Skin epidermis (tissue), 12 donors: ENCODE measurements around the gene EMC1.
"Not testable (repeated sequence)": the region's sequence is repeated elsewhere in the genome, so short reads cannot be mapped to it uniquely, and the experiment has no call there.

ENCODE experiments used
- H3K27ac ChIP-seq, 21 experiments: fragments of 200-600 bp; sonication (generic) in 11 of 21; one replicate each; pipeline ENCODE4 v1.5.0; 2020; ENCODE audit warnings: mild to moderate bottlenecking in 3 of 21, inconsistent platforms in 2 of 21, moderate library complexity in 2 of 21
- H3K4me3 ChIP-seq, 7 experiments: fragments of 200-600 bp; sonication (generic) in 2 of 7; one replicate each; pipeline ENCODE4 v1.5.0; 2020; ENCODE audit warnings: inconsistent platforms in 2 of 7, mild to moderate bottlenecking in 2 of 7, moderate library complexity in 1 of 7

Gene EMC1

DNA sequence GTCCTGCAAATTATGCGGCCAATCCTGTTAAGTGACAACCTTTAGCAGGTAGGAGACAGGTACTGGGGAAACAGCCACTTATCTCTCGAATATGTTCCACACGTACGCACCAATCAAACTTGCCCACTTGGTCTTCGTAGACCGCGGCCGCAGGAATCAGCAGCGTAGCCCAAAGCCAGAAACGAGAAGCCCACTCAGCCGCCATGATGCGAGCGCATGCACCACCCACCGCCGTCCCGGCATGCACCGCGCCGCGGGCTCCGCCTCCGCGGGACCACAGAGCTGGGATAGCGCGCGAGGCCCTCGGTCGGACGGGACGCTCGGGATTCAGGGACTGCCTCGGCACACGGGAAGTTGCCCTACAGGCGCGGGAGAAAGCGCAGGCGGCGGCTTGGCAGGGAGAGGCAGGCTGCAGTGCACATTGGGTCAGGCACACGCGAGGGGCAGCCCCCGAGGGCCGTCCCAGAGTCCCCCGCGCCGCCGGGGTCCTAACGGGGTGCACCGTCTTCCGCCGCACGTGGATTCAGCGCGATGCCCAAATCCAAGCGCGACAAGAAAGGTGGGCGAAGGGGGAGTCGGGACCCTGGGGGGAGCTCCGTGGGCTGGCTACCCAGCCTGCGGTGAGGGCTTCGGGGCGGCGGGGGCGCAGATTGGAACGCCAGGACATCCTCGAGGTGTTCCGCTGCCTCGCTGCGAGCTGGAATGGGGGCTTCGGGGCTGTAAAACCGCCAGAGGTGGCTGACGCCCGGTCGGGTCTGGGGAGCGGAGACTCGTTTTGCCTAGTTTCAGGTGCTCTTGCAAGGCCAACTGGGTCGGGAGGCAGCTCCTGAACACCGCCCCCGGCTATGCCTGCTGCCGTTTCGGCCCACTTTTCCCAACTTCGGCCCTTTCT lies at the start of gene EMC1, which contains the start of gene MRTO4:
TSS of gene EMC1 (minus strand) at position 220 of the 892 bp plus-strand sequence. CDS start at position 205, 15 bp downstream.
TSS of gene MRTO4 (plus strand) at position 501 of the 892 bp plus-strand sequence. CDS start at position 532, 31 bp downstream.
- Histone ChIP-seq H3K4me3 (peak within 1 kb of the TSS; percentile 70 to 98 (median 85)), H3K27ac (peak within 1 kb of the TSS; percentile 85 to 100 (median 98))

DNA sequence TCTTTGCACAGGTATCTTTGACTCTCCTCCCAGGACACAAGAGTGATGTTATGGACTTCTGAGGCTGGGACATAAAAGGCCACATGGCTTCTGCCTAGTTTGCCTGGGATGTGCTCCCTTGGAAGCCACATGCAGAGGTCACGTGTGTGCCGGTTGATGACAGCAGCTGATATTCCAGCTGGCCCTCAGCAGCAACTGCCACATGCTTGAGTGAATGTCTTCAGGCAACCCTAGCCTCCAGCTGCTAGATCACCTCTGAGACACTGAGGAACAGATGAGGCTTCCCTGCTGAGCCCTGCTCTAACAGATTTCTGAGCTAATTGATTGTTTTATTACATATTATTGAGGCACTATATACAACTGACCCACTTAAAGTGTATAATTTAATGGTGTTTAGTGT lies 48.9 kb upstream of the EMC1 start:
- no peak overlapping the region for H3K27ac ChIP-seq
- H3K4me3 ChIP-seq = no peak overlapping the region

DNA sequence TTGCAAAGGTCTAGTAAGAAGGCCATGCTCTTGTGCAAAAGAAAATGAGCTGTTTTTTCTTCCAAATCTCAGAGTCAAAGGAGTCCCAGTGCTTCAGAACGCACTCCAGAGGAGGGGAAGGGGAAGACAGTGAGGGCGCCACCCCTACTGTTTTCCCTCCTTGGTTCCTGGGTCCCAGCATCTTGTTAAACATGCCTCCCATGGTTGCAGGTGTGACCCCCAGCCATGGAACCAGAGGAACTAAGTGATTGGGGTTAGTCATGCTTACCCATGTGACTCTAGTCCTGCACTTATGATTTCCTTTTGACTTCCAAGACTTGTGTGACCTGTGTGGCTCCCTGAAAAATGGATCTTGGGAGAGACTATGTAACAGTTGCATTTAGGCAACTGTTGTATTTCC lies 43.3 kb upstream of the EMC1 start:
- H3K4me3 ChIP-seq = no peak overlapping the region
- no peak overlapping the region for H3K27ac ChIP-seq

DNA sequence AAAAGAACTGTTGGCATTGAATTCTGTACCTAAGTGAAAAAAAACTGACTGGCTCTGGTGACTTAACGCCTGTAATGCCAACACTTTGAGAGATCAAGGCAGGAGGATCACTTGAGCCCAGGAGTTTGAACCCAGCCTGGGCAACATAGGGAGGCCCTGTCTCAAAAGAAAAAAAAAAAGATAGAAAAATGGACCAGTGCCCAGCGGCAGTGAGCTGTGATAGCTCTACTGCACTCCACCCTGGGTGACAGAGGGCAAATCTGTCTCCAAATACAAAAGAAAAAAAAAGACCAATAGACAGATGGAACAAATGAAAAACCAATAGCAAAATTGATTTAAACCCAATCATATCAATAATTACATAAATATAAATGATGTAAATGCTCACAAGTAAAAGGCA lies 37.9 kb upstream of the EMC1 start:
- peak overlapping the region in 6 of 7 experiments; percentile 16 to 47 (median 35) for H3K4me3 ChIP-seq
- H3K27ac ChIP-seq = no peak overlapping the region

DNA sequence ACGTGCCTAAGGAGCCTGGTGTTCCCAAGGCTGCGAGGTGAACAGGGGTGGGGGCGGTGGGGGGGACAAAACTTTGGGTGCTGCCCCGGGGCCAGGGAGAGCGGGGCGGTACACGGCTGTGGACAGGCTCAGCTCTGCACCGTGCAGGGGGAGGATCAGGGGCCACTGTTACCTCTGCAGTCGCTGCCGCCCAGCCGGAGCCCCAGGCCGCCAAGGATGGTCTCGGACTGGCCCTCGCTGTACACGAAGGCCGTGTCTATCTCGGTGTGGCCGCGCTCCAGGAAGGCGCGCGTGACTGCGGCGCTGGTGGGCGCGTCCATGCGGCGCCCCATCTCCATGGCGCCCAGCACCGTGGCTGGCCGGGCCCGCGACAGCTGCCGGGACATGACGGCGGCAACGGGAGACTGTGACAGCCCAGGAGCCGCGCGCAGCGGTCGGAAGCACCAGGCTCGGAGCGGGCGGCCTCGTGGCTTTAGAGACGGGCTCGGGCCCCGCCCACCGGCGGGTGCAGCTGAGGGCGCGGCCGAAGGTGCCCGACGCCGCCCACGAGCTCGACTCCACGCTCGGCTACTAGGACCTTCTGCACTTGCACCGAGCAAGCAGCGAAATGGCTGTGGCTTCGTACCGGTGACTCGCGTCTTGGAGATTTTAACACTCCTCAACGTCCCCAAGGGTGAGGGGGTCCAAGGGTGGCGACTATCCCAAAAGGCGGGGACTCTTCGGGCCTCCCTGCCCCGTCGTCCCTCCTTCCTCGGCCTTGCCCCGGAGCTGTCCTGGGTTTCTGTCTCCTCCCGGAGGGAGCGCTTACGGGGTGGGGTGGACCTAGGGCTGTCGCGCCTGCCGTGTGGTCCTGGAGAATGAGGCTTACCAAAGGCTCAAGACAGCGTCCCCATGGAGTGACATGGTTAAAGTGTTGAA lies 37.3 kb upstream of the EMC1 start, which contains the start of gene AKR7A3:
TSS of gene AKR7A3 (minus strand) at position 447 of the 918 bp plus-strand sequence. CDS start at position 386, 61 bp downstream.
- peak within 1 kb of the TSS; percentile 16 to 47 (median 33) for H3K4me3 ChIP-seq
- not testable (repeated sequence) for H3K27ac ChIP-seq

DNA sequence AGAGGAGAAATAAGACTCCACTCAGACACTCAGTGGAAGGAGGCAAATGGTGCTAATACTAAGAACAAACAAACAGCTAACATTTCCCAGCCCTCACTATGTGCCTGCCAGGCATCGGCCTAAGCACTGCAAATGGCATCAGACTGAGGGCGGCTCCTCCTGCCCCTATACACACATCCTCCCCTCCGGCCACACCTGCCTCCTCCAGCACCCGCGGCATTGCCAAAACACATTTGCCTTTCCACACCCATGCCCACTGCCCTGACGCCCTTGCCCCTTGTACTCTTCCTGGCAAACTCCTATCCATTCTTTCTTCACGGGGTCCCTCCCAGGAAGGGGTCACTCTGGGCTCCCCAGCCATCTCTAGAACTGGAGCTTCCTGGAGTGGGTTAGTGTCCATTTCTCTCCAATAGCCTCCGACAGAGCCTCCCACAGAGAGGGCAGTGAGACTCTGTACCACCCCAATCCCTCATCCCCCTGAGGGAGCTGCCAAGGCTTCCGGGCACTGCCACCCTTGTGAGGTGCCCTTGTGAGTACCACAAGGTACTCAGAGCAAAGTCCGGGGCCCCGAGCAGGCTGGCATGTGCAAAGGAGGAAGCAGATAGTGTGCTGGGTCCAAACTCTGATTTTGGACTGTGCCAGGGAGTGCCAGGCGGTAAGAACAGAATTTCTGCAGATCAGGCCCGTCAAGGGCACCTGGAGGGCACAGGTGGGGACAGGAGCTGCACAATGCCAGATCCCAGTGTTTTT lies 36.3 kb upstream of the EMC1 start:
- no peak overlapping the region for H3K27ac ChIP-seq
- no peak overlapping the region for H3K4me3 ChIP-seq

DNA sequence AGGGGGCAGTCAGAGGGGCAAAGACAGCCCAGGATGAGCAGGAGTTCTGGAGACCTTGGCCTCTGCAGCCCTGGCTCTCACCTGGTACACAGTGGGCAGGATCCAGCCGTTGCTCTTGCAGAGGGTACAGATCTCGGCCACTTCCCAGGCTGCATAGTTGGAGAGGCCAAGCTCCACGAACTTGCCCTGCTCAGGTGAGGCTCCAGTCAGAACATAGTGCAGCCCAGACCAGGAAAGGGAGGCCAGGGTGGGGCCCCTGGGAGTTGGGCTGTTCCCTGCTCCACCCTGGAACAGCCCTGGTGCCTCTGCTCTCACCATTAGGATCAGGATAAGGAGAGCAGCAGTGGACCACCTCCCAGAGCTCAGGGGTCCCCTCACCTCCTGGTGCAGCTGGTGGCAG lies 34.5 kb upstream of the EMC1 start:
- H3K27ac ChIP-seq, H3K4me3 ChIP-seq: not testable (repeated sequence)

DNA sequence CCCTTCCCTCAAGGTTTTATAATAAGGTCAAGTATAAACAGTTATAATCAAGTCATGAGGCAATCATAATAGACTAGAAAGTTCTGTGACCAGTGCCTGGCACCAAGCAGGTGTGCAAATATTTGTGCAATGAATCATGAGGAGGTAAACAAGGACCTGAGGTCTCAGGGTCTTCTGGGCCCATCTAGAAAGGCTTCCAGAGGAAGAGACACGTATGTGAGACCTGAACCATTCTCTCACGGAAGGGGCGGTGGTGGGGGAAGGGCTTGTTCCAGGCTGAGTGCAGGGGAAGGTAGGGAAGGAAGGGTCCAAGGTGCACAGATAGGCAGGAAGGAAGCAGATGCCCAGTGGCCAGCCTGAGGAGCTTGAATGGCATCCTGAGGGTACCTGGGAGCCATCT lies 34.0 kb upstream of the EMC1 start:
- not testable (repeated sequence) for H3K4me3 ChIP-seq, H3K27ac ChIP-seq

DNA sequence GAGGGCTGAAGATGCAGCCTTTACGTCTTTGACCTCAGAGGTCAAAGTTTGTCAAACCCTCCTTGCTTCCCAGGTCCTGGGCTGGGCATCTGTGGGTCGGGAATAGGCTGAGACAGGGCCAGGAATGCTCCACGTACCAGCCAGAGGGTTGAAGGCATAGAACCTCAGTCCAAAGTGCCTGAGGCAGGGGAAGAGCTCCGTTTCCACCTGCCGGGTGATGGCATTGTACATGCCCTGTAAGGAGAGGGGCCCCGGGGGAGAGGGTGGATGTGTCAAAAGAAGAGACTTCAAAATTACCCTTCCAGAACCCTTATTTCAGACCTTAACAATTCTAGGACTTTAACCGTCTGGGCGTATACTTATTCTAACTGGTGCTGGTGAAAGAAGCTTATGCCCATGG lies 33.6 kb upstream of the EMC1 start:
- H3K27ac ChIP-seq = no peak overlapping the region
- H3K4me3 ChIP-seq = no peak overlapping the region

DNA sequence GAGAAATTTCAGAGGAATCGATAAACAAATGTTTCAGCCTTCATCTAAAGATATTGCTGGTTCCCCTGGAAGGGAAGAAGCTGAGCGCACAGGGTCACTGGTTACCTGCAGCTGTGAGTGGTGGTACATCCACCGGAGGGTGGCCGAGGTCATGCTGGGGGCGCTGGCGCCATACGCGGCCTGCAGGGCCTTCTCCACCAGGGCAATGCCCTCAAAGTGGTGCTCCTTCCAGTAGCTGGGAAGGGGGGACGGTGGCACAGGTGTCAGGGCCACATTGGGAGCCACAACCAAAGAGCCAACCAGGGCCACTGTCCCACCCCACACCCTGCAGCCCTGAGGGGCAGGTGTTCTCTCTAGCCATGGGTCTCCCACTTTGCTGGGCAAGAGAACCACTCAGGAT lies 32.6 kb upstream of the EMC1 start:
- Histone ChIP-seq H3K4me3 (no peak overlapping the region), H3K27ac (no peak overlapping the region)

DNA sequence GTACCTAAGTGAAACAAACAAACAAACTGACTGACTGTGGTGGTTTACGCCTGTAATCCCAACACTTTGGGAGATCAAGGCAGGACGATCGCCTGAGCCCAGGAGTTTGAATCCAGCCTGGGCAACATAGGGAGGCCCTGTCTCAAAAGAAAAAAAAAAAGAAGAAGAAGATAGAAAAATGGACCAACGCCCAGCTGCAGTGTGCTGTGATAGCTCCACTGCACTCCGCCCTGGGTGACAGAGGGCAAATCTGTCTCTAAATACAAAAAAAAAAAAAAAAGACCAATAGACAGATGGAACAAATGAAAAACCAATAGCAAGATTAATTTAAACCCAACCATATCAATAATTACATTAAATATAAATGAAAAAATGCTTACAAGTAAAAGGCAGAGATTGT lies 23.3 kb upstream of the EMC1 start:
- no peak overlapping the region for H3K27ac ChIP-seq
- H3K4me3 ChIP-seq = peak overlapping the region in 1 of 7 experiments; percentile 16

DNA sequence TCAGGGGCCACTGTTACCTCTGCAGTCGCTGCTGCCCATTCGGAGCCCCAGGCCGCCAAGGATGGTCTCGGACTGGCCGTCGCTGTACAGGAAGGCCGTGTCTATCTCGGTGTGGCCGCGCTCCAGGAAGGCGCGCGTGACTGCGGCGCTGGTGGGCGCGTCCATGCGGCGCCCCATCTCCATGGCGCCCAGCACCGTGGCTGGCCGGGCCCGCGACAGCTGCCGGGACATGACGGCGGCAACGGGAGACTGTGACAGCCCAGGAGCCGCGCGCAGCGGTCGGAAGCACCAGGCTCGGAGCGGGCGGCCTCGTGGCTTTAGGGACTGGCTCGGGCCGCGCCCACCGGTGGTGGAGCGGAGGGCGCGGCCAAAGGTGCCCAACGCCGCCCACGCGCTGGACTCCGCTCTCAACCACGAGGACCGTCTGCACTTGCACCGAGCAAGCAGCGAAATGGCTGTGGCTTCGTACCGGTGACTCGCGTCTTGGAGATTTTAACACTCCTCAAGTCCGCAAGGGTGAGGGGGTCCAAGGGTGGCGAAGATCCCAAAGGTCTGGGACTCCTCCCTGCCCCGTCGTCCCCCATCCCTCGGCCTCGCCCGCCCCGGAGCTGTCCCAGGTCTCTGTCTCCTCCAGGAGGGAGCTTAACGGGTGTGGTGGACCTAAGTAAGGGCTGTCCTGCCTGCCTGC lies 22.7 kb upstream of the EMC1 start:
- peak overlapping the region in 1 of 7 experiments; percentile 16 for H3K4me3 ChIP-seq
- not testable (repeated sequence) for H3K27ac ChIP-seq

DNA sequence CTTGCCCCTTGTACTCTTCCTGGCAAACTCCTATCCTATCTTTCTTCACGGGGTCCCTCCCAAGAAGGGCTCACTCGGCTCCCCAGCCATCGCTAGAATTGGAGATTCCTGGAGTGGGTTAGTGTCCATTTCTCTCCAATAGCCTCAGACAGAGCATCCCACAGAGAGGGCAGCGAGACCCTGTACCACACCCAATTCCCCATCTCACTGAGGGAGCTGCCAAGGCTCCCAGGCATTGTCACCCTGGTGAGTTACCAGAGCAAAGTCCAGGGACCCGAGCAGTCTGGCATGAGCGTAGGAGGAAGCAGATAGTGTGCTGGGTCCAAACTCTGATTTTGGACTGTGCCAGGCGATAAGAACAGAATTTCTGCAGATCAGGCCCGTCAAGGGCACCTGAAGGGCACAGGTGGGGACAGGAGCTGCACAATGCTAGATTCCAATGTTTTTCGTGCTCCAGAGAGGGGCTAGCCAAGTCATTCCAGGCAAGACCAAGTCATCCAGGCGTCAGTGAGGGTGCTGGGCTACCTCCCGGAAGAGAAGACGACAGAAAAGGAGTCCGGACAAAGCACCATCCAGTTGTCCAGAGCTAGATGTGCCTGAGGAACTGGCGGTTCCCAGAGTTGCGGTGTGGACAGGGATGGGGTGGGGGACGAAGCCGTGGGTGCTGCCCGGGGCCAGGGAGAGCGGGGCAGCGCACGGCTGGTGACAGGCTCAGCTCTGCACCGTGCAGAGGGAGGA lies 22.0 kb upstream of the EMC1 start:
- H3K27ac ChIP-seq = no peak overlapping the region
- no peak overlapping the region for H3K4me3 ChIP-seq

DNA sequence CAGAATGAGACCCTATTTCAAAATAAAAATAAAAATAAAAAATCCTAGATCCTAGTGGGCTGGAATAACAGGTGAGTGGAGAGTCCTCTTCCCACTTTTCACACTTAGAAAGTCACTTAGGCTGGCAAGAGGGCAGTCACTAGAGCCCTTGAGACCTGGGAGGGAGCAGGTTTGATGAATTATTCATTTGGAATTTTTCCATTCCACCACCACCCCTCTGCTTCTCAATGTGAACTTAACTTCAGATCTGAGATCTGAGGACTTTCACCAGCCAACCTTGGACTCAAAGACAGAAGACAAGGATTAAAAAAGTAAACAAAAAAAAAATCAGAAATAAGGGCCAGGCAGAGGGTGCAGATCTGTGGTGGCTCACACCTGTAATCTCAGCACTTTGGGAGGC lies 20.7 kb upstream of the EMC1 start:
- no peak overlapping the region for H3K4me3 ChIP-seq
- no peak overlapping the region for H3K27ac ChIP-seq

DNA sequence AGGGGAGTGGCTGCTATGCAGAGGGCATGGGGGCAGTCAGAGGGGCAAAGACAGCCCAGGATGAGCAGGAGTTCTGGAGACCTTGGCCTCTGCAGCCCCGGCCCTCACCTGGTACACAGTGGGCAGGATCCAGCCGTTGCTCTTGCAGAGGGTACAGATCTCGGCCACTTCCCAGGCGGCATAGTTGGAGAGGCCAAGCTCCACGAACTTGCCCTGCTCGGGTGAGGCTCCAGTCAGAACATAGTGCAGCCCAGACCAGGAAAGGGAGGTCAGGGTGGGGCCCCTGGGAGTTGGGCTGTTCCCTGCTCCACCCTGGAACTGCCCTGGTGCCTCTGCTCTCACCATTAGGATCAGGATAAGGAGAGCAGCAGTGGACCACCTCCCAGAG lies 19.0 kb upstream of the EMC1 start:
- not testable (repeated sequence) for H3K4me3 ChIP-seq, H3K27ac ChIP-seq

DNA sequence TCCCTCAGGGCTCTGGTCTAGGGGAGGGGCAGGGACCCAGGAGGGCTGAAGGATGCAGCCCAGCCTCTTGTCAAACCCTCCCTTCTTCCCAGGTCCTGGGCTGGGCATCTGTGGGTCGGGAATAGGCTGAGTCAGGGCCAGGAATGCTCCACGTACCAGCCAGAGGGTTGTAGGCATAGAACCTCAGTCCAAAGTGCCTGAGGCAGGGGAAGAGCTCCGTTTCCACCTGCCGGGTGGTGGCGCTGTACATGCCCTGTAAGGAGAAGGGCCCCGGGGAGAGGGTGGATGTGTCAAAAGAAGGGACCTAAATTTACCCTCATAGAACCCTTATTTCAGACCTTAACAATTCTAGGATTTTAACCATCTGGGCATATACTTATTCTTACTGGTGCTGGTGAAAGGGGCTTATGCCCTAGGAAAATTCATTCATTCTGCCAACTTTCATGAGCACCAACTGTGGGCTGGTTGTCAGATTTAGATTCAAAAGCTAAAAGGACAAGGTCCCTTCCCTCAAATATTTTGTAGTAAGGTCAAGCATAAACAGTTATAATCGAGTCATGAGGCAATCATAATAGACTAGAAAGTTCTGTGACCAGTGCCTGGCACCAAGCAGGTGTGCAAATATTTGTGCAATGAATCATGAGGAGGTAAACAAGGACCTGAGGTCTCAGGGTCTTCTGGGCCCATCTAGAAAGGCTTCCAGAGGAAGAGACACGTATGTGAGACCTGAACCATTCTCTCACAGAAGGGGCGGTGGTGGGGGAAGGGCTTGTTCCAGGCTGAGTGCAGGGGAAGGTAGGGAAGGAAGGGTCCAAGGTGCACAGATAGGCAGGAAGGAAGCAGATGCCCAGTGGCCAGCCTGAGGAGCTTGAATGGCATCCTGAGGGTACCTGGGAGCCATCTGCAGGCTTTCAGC lies 18.4 kb upstream of the EMC1 start:
- H3K4me3 ChIP-seq, H3K27ac ChIP-seq: not testable (repeated sequence)

DNA sequence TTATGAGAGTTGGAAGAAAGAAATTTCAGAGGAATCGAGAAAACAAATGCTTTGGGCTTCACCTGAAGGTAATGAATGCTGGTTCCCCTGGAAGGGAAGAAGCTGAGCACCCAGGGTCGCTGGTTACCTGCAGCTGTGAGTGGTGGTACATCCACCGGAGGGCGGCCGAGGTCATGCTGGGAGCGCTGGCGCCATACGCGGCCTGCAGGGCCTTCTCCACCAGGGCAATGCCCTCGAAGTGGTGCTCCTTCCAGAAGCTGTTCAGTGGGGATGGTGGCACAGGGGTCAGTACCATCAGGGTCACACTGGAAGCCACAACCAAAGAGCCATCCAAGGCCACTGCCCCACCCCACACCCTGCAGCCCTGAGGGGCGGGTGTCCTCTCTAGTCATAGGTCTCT lies 17.1 kb upstream of the EMC1 start:
- no peak overlapping the region for H3K4me3 ChIP-seq
- H3K27ac ChIP-seq = no peak overlapping the region
